ENCODE measurements around the gene DHDDS.

The DHDDS gene

DNA sequence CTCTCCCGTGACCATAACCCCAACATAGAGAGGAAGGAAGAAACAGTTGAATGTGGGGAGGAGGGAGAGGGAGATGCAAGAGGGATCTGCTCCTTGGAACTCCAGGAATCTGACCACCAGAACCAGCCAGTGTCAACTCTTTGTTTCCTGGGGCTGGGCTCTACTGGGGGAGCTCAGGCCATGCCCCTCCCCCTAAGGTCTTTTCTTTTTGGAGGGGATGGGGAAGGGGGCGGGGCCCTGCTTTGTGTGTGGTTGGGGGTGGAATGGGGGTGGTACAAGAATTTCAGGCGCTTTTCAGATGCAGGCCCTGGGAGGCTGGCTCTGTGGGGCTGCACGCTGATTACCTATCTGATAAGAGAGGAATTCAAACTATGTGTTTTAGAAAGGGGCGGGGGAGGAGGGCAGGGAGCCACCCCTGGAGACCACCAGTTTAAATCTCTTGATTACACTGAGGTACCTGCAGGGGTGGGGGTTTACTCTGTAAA, 13.2 kb upstream of the DHDDS start:
- no peak for DNase-seq

GRCh38 chr1:26419494-26419893, 12.6 kb upstream of the DHDDS start:
- no peak for DNase-seq

DNA sequence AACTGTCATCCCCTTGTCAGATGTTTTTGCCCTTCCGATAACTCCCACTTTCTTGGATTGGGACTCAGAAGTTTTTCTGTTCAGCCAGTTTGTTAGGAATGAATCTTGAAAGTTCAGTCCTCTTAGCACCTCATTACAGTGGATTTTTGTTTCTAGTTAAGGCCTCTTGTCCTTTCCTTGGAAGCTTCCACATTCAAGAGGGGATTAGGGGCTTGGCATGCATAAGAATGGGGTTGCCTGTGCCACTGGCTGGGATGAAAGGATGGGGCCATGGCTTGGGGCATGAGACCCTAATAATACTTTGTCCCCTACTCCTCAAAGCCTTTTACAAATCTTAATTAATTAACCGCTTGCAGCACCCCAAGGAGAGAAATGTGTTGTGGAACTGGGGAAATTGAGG, 2.4 kb upstream of the DHDDS start:
- no peak for DNase-seq

GRCh38 chr1:26432793-26433192, 672 bp downstream of the DHDDS start:
- DNase-seq = no peak

DNA sequence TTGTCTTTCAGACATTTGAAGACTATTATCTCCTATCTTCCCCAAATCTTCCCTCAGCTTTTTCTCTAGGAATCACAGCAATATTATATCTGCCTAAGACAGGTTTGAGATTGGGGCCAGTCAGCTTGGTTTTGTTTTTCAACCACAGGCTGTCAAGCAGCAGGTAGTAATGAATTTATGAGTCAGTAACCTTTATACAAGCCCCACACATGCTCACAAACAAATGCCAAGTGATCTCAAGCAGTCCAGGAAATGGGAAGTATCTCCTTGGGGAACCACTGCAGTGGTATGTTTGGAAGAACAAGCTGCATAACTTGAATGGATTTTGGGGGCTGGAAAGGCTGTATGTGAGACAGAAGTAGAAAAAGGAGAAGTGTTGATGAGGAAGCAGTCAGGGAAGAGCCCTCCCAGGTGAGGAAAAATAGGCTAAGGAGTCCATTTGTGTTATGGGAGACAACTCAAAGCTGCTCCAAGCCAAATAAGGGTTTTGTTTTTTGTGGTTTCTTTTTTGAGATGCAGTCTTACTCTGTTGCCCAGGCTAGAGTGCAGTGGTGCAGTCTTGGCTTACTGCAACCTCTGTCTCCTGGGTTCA, 2.1 kb downstream of the DHDDS start:
- DNase-seq = no peak

DNA sequence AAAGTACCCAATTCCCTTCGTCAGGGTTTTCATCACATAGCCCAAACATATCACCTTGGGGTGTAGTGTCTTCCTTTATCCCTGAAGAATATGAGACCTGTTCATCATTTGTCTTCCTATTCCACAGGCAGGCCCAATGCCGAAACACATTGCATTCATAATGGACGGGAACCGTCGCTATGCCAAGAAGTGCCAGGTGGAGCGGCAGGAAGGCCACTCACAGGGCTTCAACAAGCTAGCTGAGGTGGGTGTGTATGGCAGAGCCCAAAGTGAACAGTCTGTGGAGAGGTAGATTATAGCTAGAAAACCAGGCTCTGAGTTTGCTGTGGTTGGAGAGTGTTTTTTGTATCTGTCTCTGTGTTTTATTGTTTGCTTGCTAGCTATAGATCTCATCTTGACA, 5.9 kb downstream of the DHDDS start:
- no peak for DNase-seq

DNA sequence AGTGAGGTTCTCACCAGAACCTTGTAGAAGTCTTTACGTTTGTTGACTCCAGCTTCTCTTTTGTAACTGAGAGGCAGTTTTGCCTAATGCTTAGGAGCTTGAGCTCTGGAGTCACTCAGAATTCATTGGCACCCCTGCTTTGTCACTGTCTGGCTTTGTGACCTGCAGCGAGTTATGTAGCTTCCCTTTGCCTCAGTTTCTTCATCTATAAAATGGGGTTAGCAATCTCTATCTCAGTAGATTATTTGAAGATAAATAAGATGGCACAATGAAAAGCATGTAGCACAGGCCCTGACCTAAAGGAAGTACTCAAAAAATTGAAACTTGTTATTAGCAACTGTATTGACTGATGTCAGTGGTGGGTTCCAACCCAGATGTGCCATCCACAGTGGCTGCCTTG, 8.1 kb downstream of the DHDDS start:
- DNase-seq = no peak

DNA sequence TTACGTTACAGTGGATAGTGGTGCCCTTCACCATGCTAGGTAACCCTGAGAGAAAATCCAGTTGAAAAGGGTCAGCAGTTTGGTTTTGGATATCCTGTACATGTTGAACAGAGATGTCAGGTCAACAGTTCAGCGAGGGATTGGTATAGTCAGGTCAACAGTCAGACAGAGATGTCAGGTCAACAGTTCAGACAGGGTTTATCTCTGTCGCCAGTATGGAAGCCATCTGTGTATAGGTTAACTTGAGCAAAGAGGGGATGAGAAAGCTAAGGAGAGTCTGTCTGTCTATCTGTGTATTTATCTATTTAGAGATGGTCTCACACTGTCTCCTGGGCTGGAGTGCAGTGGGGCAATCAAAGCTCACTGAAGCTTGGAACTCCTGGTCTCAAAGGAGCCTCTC, 17.7 kb downstream of the DHDDS start:
- DNase-seq = no peak

GRCh38 chr1:26450908-26451307, 18.8 kb downstream of the DHDDS start:
- DNase-seq = no peak

GRCh38 chr1:26452459-26453183, 20.5 kb downstream of the DHDDS start:
- DNase-seq = no peak

DNA sequence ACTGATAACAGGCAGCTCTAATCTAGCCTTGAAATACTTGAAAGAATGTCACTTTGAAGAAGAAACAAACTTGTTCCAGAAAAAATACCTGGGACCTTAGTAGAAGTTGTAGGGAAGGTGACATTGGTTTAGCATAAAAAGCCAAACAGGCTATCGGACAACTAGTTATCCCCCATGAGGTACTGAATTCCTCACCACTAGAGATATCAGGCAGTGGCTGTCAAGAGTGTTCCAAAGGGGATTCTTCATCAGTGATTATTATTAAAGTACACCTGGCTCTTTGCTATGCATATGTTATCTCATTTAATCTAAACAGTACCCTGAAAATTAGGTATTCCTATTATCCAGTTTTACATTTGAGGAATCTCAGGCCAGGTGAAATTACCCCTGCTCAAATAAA, 27.0 kb downstream of the DHDDS start:
- no peak for DNase-seq

GRCh38 chr1:26459573-26460031, 27.5 kb downstream of the DHDDS start:
- no peak for DNase-seq

- DNase-seq = no peak
Observed at GRCh38 chr1:26468911-26469310, 36.8 kb downstream of the DHDDS start.

DNA sequence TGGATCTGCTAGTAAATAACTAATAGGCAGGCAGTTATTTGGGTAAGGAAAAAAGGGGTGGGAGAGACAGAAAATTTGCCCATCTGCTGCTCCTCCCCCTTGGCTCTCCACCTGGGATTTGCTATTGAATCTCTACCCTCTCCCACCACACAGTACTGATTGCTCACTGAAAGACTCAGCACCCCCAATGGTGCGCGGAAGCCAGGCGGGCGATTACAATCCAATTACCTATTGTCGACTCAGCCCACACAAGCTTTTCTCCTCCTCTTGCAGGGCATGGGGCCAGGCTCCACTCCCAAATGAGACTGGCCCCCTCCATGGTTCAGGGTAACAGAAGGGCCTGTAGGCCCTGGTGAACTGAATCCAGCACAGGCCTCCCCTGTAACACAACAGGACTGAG, 37.4 kb downstream of the DHDDS start:
- no peak for DNase-seq

- no peak for DNase-seq
Observed at GRCh38 chr1:26470878-26471497, 38.9 kb downstream of the DHDDS start.

GRCh38 chr1:26471498-26472319, 39.6 kb downstream of the DHDDS start:
- peak in 1 of 2 experiments; percentile 72 for DNase-seq

GRCh38 chr1:26472320-26472900, 40.3 kb downstream of the DHDDS start, which contains the start of gene HMGN2:
Gene HMGN2 (plus strand): TSS chr1:26472440. CDS start chr1:26472613, 173 bp downstream.
- peak; percentile 15 to 80 for DNase-seq

GRCh38 chr1:26472901-26473845, 41.1 kb downstream of the DHDDS start:
- peak; percentile 50 to 72 for DNase-seq

GRCh38 chr1:26474818-26475217, 42.7 kb downstream of the DHDDS start:
- no peak for DNase-seq

DNA sequence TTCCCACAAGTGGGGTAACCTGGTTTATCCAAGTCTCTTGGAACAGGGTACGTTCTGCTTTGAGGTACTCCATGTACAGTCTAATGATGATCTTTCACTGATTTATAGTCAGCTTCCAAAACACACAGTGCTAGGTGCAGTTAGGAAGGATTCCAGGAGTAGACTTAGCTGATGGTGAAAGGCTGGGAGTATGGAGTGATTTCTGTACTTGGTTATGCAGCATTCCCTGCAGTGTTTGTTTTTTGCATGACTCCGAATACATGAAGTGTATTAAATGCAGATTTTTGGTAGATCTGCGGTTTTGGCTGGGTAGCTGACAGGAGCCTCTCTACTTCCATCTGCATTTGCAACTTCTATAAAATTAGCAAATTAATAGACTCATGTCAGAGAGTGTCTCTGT, 43.9 kb downstream of the DHDDS start:
- no peak for DNase-seq

DNA sequence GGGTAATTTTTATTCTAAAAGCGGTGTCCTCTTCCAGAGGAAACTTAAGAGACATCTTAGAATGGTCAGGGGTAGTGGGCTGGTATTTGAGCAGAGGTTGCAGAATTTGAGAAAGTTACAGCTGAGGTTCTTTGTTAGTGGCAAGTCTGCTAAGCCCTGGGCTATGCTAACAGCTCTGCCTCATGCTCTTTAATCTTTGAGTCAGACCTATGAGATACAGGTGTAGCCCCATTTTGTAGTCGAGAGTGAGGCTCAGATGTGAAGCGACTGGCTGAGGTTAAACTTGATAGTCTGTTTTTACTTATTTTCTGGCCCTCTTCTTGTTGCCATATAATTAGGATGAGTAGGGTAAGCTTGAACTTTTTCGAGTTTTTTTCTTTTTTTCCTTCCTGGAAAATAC, 44.8 kb downstream of the DHDDS start:
- no peak for DNase-seq

Data from SW 1271 (cell line).